Loucy (cell line): ENCODE results near the gene LRRTM4.

ENCODE experiments used
- H2AFZ ChIP-seq: fragments of 200-600 bp; sonication (generic); 2 replicates; pipeline ENCODE4 v1.6.0; 2016; ENCODE audit warnings: antibody characterized with exemption, mild to moderate bottlenecking, low read length, moderate library complexity
- H3F3A ChIP-seq: fragments of 200-600 bp; 2 replicates; pipeline ENCODE4 v1.6.0; 2016; ENCODE audit warnings: antibody characterized with exemption, low read depth, mild to moderate bottlenecking
- H3K27me3 ChIP-seq: fragments of 200-600 bp; sonication (generic); 2 replicates; pipeline ENCODE4 v1.6.1; 2014; ENCODE audit warnings: low read length, mild to moderate bottlenecking; ENCODE audit not compliant: insufficient read depth, poor library complexity, severe bottlenecking
- H3K36me3 ChIP-seq: fragments of 200-600 bp; sonication (generic); 2 replicates; pipeline ENCODE4 v1.6.1; 2016; ENCODE audit warnings: low read length; ENCODE audit not compliant: insufficient read depth
- H3K4me1 ChIP-seq: fragments of 200-600 bp; sonication (generic); 2 replicates; pipeline ENCODE4 v1.5.1; 2014; ENCODE audit warnings: low read length, mild to moderate bottlenecking; ENCODE audit not compliant: insufficient read depth, poor library complexity, severe bottlenecking
- H3K4me2 ChIP-seq: fragments of 200-600 bp; sonication (generic); 2 replicates; pipeline ENCODE4 v1.6.0; 2014; ENCODE audit warnings: antibody characterized with exemption, low read length, low read depth, mild to moderate bottlenecking; ENCODE audit not compliant: poor library complexity, severe bottlenecking
- H3K4me3 ChIP-seq: fragments of 200-600 bp; sonication (generic); 2 replicates; pipeline ENCODE4 v1.5.1; 2014; ENCODE audit warnings: low read length, mild to moderate bottlenecking, mixed read lengths; ENCODE audit not compliant: poor library complexity, severe bottlenecking
- H3K79me2 ChIP-seq: fragments of 200-600 bp; sonication (generic); 2 replicates; pipeline ENCODE4 v1.6.1; 2014; ENCODE audit warnings: low read length; ENCODE audit not compliant: insufficient read depth
- H3K9ac ChIP-seq: fragments of 200-600 bp; sonication (generic); 2 replicates; pipeline ENCODE4 v1.6.0; 2014; ENCODE audit warnings: mild to moderate bottlenecking, low read depth, low read length, moderate library complexity; ENCODE audit not compliant: poor library complexity, severe bottlenecking
- H3K9me2 ChIP-seq: fragments of 200-600 bp; sonication (generic); replicated peaks from 2 replicates; pipeline ENCODE4 v1.6.1; 2016; ENCODE audit warnings: low read depth, low read length, mixed read lengths
- H3K9me3 ChIP-seq: fragments of 200-600 bp; sonication (generic); 2 replicates; pipeline ENCODE4 v1.6.1; 2014; ENCODE audit warnings: mild to moderate bottlenecking, antibody characterized with exemption, low read length, low read depth; ENCODE audit not compliant: insufficient read depth
- H4K20me1 ChIP-seq: fragments of 200-600 bp; sonication (generic); 2 replicates; pipeline ENCODE4 v1.6.0; 2014; ENCODE audit warnings: antibody characterized with exemption, low read length, mild to moderate bottlenecking; ENCODE audit not compliant: insufficient read depth, poor library complexity, severe bottlenecking
- CTCF ChIP-seq: fragments of 200-600 bp; sonication (generic); conservative IDR thresholded peaks from 2 replicates; pipeline ENCODE4 v1.5.1; 2014; ENCODE audit warnings: mild to moderate bottlenecking, antibody characterized with exemption, low read length
- EZH2phosphoT487 ChIP-seq: fragments of 200-600 bp; IDR thresholded peaks from 2 replicates; pipeline ENCODE4 v1.6.1; 2018; ENCODE audit warnings: antibody characterized with exemption, mild to moderate bottlenecking, moderate library complexity, borderline replicate concordance

The LRRTM4 gene

GRCh38 chr2:77372636-77373035 lies 149.5 kb downstream of the LRRTM4 start:
- no peak overlapping the region for H2AFZ ChIP-seq

GRCh38 chr2:77370511-77370910 lies 151.7 kb downstream of the LRRTM4 start:
- Histone ChIP-seq H3K27me3 (no peaks in the 10 kb centered on the region), H3K4me2 (no peak overlapping the region), H2AFZ (no peak overlapping the region), H3K9ac (no peak overlapping the region), H4K20me1 (no peaks in the 10 kb centered on the region), H3K4me1 (no peaks in the 10 kb centered on the region), H3K9me3 (no peaks in the 10 kb centered on the region), H3K36me3 (no peaks in the 10 kb centered on the region), H3F3A (no peaks in the 10 kb centered on the region), H3K9me2 (no peaks in the 10 kb centered on the region), H3K79me2 (no peaks in the 10 kb centered on the region), H3K4me3 (no peak overlapping the region)
- TF ChIP-seq EZH2phosphoT487 (no peak), CTCF (no peak)

More at GRCh38 chr2:77372636-77373035, 149.5 kb downstream of the LRRTM4 start:
- Histone ChIP-seq H3K36me3 (no peaks in the 10 kb centered on the region), H3K9me2 (no peaks in the 10 kb centered on the region), H3F3A (no peaks in the 10 kb centered on the region), H3K4me2 (no peak overlapping the region), H4K20me1 (no peaks in the 10 kb centered on the region), H3K27me3 (no peaks in the 10 kb centered on the region), H3K79me2 (no peaks in the 10 kb centered on the region), H3K4me1 (no peaks in the 10 kb centered on the region), H3K9ac (no peak overlapping the region), H3K4me3 (no peak overlapping the region), H3K9me3 (no peaks in the 10 kb centered on the region)
- TF ChIP-seq CTCF (no peak), EZH2phosphoT487 (no peak)

- Histone ChIP-seq H3K4me3 (no peak overlapping the region), H4K20me1 (no peaks in the 10 kb centered on the region), H3K27me3 (no peaks in the 10 kb centered on the region), H3K36me3 (no peaks in the 10 kb centered on the region), H3K9me2 (no peaks in the 10 kb centered on the region), H3K4me1 (no peaks in the 10 kb centered on the region), H3F3A (no peaks in the 10 kb centered on the region), H3K79me2 (no peaks in the 10 kb centered on the region), H3K9ac (no peak overlapping the region), H2AFZ (no peak overlapping the region), H3K9me3 (no peaks in the 10 kb centered on the region), H3K4me2 (no peak overlapping the region)
- no peak for TF ChIP-seq EZH2phosphoT487
- TF ChIP-seq CTCF = no peak
Measured at GRCh38 chr2:77363277-77363676, 158.9 kb downstream of the LRRTM4 start.
